Stimulated activated CD4-positive, alpha-beta T cell treated with anti-CD3 and anti-CD28 coated beads, Interleukin-1b, Interleukin-23, amount 100 ng/mL, for 1 hour (primary cell): ENCODE measurements around the gene HRCT1.
"Not testable (repeated sequence)": the region's sequence is repeated elsewhere in the genome, so short reads cannot be mapped to it uniquely, and the experiment has no call there.

Source experiments
- DNase-seq, 2 donors: peaks; one replicate each; pipeline ENCODE4 v3.0.0-alpha.2; 2020; ENCODE audit warnings: low read depth in 2 of 2

HRCT1 gene

DNA sequence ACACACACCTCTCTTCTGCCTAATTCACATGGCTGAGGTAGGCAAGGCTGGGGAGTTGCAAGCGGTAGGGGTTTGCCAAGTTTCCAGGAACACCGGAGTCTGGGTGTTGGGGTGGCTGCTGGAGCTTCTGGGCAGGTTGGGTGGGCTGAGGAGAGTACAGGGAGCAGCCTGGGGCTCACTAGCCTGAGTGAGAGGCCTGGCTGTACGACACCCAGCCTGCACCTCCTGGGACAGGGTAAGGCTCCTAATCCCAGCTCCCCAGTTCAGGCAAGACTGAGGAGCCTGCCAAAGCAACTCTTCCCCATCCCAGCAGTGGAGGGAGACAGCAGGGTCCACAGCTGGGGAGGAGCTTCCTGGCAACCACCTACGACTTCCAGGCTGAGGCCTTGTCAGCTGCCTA, 11.3 kb downstream of the HRCT1 start:
- no peak for DNase-seq

DNA sequence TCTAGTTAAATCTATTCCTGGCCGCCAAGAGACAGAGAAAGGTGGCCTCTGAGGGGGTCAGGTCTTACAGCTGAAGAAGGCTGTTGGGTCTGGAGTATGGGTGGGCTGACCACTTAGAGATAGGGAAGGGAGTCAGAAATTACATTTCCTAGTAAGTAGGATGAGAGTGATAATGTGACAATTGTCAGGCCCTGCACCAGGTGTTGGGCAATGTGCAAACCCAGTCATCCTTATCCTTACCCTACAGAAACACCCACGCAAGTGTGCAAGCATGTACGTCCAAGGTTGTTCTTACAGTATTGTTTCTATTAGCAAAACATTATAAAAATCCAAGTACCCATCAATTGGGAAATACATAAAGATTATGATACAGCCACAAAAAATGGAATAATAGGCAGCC, 12.8 kb downstream of the HRCT1 start:
- no peak for DNase-seq

DNA sequence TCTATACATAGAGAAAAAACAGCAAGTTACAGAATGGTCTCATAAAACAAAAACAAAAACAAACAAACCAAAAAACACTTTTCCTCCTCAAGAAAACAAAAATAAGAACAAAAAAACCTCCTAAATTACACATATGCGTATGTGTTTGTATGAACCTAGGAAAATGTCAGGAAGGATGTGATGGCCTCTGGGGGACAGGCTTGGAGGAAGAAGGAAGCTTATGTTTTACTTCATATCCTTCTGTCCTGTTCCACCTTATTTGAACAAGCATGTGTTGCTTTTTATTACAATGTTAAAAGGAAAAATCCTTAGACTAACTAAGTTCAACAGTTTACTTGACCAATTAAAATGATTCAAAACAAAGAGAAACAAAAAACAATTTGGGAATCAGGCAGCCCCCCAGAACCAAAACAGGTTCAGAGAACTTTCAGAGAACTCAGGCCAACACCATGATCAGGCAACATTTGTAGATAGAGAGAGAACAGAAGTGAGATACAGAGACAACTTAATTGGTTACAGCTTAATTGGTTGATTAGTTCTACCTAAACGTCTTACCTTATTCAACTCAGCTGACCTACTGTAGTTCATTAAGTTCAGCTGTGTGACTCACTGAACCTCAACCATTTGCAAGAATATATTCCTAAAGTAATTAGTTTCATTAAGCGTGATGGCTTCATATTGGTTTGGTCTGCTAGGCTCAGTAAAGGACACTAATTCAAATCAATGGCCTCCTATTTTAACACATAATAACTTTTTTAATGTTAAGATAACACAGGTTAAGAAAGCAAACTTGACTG, 13.4 kb downstream of the HRCT1 start:
- DNase-seq: no peak

DNA sequence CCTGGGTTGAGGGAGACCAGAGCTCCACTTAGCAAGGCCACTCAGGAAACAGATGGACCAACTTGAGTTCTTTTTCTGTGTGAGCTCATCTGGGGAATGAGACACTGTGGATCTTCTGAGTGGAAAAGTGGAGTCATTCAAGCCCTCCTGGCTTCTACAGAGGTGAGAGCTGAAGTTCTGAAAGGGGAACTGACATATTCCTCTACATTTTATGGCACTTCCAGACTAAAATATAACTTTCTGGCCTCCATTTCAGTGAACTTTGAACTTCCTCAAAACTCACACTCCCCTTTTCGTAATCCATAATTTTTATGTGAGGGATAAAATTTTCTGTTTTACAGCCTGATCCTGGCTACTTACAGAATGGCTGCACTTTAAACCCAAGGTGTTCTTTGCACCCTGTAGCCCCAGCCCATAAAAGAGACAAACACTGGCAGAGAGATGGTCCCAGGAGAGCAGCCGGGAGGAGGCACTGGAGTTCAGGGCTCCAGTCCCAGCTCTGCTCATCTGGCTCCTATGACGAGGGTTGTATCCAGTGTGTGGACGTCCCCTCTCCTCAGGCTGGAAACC, 14.1 kb downstream of the HRCT1 start:
- DNase-seq: no peak

DNA sequence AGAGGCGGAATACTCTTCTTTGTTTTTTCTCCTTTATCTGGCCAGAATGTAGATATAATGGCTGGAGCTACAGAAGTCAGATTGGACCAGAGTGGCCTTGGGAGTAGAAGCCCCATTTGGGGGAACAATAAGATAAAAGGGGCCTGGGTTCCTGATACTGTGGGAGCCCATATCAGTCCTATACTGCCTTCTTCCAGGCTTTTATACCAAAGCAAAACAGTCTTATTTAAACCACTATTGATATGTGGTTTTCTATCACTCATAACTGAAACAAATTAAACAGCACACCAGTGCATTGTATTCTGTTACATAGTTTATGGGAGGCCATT, 17.6 kb downstream of the HRCT1 start:
- DNase-seq: no peak

DNA sequence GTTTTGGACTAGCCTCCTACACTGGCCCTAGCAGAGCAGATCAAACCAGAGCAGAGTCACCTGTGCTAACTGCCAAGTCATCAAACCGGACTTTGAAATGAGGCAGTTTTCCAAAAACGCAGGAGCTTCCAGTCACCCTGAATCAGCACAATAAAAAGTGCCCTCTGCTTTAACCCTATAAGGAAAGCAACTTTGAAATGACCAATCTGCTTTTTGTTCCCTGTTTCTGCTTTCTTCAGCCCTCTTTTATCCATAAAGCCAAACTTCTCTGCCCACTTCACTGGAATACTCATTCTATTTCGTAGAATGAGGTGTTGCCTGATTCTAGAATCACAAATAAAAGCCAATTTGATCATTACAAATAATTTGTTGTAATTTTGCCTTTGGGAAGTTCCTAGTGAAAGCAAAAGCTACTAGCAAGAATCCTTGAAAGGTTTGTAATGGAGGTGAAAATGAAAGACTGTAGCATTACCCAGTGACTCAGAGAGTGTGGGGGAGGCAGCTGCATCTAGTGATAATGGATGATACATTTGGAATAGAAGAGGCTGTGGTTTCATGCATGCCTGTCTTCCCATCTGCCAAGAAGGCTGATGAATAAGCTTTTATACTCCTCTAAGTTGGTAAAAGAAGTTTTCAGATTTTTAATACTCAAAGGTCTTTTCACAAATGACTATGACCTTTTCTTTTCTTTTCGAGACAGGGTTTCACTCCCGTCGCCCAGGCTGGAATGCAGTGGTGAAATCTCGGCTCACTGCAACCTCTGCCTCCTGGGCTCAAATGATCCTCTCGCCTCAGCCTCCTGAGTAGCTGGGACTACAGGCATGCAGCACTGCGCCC, 18.1 kb downstream of the HRCT1 start:
- DNase-seq: no peak

DNA sequence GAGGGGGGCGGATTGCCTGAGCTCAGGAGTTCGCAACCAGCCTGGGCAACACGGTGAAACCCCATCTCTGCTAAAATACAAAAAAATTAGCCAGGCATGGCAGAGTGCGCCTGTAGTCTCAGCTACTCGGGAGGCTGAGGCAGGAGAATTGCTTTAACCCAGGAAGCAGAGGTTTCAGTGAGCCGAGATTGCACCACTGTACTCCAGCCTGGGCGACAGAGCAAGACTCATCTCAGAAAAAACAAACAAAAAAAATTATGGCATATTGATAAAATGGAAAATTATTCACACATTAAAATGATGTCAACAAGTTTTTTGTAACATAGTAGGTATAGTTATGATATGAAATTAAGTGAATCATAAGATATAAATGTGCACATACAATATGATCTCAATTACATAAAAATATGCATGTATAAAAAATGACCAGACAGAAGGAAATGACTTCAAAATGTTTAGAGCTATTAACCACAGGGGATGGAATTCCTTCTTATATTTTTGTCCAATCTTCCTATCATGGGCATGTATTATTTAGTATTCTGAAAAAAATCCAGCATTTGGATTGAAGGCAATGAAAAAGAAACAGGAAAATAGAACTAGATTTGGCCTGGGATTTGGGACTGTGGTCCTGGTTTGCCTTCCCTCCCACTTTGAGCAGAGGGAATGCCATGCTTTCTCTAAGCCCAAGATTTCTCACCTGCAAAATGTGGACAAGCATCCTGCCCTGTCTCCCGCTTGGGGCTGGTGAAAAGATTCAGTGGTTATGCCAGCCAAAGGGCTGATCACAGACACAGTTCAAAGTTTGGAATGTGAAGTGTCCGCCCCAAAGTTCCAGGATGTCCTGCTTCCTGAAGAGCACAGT, 22.8 kb downstream of the HRCT1 start:
- DNase-seq: no peak

DNA sequence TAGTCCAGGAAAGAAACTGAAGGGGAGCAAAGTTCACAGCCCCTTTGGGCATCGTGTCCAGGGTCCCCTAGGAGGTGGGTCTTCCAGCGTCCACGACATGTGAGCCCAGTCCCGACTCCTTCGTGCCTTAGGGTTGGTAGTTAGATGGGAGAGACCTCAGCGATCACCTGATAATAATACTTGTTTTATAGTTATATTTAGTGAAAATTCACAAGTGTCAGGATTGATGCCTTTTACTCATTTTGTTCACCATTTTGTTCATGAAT, 23.4 kb downstream of the HRCT1 start:
- no peak for DNase-seq

DNA sequence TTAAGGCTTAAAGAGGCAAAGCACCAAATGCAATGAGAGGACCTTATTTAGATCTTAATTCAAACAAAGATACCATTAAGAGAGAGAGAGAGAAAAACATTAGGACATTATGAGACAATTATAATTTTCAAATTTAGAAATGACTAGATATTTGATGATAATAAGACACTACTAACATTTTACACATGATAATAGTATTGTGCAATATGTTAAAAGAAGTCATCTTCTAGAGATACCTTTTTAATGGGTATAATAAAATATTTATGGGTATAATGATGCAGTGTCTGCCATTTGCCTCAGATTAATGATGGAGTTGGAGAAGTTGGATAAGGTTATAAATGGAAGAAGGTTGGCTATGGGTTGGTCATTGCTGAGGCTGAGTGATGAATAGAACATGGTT, 24.5 kb downstream of the HRCT1 start:
- no peak for DNase-seq

DNA sequence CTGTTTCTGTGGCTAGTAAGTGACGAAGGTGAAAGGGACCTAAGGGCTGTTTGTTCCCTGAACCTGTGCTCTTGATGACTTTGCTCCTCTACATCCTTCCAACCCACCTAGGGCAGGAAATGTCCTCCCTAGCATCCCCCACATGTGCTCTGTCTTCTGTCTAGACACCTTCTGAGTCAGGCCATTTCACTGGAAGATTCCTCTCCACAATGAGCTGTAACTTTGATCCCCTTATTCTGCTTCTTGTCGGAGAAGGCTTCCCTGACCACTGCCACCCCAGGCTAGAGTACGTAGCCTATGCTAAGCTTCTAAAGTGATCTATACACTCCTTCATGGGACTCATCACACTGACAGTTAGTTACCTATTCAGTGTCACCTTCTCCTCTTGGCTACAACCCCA, 25.0 kb downstream of the HRCT1 start:
- no peak for DNase-seq

DNA sequence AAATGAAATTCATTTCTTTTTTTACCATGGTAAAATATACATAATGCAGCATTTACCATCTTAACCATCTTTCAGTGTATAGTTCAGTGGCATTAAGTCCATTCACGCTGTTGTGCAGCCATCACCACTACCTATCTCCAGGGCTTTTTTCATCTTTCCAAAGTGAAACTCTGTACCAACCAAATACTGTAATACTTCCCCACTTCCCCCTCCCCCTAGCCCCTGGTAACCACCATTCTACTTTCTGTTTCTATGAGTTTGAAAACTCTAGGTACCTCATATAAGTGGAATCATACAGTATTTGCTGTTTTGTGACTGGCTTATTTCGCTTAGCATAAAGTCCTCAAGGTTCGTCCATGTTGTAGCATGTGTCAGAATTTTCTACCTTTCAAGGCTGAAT, 26.7 kb downstream of the HRCT1 start:
- no peak for DNase-seq

DNA sequence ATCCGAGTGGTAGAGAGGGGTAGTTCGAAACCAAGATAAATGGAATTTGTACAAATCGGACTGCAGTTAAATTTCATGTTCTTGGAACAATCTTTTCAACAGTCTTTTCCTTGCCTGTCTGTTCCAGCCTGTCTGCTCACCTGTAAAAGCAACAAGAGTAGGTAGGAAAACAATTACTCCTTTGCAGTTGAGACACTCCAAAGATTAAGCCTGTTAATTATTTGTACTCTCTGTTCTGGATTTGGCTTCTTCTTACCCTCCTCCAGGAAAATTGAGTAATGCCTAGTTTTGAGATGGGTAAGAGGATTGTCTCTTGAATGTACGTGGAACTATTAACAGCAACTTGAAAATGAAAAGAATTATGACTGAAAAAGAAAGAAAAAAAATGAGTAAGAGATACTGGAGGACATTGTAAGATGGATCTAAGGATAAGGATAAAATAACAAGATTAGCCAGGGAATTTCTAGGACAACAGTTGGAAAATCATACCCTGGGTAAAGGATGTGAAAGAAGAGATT, 27.6 kb downstream of the HRCT1 start:
- no peak for DNase-seq

DNA sequence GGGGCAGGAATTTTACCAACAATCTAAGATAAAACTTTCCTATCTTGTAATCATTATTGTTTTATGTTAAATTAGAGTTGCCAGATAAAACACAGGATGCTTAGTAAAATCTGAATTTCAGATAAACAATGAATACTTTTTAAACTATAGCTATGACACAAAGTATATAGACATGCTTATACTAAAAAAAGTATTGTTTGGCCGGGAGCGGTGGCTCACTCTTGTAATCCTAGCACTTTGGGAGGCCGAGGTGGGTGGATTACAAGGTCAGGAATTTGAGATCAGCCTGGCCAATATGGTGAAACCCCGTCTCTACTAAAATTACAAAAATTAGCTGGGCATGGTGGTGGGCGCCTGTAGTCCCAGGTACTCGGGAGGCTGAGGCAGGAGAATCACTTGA, 28.1 kb downstream of the HRCT1 start:
- DNase-seq: not testable (repeated sequence)

DNA sequence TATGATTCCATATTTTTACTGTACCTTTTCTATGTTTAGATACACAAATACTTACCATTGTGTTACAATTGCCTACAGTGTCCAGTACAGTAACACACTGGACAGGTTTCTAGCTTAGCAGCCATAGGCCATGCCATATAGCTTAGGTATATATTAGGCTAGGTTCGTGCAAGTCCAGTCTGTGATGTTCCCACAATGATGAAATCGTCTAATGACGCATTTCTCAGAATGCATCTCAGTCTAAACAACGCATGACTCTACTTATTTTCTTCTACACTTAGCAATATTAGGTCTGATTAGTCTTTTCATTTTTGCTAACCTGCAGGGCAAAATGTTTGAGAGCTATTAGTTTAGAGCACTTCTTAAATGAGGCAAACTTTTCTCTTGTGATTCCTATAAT, 29.3 kb downstream of the HRCT1 start:
- no peak for DNase-seq

DNA sequence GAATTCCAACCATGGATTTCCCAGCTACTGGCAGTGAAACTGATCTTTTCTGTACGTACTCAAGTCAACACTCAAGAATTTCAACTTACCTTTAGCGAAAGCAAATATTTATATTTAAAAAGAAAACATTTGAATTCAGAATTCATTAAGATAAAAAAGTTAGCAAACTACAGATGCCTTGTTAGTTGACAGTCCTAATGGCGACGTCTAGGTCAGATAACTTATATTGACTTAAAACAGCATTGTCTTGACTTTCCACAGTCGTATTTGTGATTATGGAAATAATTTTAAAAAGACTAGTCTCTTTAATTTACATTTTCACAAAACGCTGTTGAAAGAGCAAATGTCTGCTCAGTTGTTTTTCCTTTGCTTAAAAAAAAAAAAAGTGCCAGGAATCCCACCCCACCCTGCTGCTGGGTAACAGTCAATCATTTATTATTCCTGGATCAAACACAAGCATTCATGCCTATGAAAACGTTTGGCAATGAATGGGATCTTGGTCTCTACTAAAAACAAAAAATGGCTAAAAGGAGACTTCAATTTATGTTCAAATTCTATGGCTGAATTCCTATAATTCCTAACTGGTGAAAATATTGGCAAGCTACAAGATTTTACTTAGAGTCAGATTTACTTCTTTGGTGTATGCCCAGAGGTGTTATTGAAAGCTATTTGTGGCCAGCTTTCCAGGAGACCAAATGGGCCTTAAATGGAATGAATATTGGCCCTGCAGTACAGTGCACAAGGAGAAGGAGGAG, 29.9 kb downstream of the HRCT1 start:
- no peak for DNase-seq

DNA sequence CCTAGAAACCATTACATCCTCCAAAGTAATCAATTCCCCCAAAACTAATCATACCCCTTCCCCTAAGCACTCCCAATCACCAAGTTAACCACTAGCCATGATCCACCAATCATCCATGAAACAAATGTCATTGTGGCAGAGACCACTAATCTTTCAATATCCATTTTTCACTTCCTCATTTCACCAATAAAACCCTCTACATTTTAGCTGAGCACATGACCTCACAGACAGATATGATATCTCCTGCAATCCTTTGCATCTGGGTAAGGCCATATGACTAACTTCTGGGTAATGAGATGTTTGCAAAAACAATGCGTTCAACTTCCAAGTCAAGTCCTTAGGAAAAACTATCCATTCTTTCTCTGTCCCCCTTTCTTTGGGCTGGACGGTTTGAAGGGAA, 31.2 kb downstream of the HRCT1 start:
- no peak for DNase-seq

DNA sequence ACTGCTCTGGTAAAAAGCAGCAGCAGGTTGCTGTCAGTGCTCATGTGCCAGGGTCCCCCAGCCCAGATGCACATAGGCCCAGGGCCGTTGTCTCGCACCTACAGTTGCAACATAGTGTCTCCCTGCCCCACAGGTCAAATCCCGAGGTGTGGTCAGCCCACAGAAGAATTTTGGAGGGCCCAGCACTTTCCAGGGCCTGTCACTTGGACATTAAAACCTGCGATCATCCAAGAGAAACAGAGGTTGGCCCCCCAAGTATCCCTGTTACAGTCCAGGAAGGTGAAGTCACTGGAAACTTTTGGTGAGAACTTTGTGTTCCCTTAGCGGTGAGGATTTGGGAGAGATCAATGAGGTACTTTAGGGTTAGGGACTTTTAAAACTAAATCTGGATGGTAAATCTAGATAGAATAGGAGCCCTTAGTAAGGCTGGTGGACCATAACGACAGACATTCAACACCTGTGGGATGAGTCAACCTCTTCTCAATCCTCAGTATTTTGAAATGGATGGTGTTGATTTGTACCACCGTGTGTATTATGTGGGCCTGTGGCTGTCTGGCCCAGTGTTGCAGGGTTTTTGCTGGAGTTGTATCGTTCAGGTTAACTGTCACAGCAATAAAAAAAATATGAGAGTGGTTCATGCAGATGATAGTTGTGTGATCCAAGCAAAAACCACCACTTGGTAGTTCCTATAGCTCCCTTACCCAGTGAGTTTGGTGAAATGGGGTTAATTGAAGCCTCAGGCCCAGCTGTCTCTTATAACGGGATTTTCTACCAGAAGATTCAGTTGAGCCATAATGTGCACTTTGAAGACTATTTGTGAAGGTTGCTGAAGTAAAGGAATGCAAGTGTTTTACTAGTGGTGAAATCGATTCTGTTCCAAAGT, 32.7 kb downstream of the HRCT1 start:
- no peak for DNase-seq

DNA sequence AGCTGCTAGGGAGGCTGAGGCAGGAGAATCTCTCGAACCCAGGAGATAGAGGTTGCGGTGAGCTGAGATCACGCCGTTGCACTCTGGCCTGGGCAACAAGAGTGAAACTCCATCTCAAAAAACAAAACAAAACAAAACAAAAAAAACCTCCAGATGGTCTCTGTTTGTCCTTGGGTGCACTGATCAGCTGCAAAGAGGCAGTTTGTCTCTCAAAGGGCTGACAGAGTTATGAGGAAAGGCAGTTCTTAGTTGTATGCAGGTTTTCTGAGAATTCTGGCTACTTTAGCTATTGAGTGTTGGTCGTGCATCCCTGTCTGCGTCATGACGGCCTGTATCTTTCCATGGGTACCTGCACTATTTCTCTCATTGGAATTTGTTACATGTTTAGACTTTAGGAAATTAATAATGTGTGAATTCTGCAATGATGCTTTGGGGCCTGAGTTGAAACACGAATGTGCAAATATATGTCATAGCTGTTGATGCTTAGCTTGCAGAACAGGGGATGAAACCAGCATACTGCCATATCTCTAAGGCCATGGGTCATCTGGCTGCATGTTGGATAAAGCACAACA, 33.8 kb downstream of the HRCT1 start:
- DNase-seq: no peak

DNA sequence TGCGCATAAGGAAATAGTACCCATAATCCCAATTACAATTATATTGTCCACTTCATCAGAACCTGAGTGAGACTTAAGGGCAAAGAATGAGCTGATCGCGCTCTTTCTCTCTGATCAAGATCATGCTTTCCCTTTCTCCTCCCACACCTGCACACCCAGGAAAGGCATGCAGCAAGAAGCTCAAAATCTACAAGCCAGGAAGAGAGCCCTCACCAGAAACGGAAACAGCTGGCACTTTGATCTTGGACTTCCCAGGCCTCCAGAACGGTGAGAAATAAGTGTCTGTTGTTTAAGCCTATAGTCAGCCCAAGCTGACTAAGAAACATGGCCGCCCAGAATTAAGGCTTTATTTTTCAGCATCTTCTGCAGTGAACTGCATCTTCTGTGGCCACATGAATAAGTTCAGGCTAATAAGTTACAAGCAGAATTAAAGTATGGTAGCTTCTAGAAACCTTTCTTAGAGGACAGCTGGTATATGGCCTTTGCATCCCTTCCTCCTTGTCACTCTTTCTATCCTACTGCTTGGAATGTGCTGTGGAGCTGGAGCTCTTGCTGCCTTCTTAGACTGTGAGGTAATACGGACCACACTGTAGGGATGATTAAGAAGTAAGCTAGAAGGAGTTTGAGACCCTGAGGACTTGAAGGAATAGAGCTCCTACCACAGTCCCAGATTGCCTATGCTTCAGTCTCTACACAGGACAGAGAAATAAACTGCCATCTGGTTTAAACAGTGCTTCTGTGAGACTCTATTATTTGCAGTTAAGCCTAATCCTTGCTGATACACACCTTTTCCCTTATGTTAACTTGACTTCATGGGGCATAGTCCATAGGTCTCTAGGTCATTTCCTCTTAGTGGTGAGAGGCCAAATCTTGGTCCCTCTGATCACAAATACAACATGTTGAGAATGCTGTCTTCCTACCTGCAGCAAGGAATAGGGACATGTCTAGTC, 34.7 kb downstream of the HRCT1 start:
- DNase-seq: no peak
